Osteoblast (primary cell): ENCODE measurements around the gene PGAM2. TPM values are rescaled to one million over a fixed set of nuclear protein-coding genes. Genes with fewer than 3 reads are reported as not detected.

ENCODE experiments used
- DNase-seq: peaks from one replicate; pipeline ENCODE4 v3.0.0; 2011; ENCODE audit warnings: low spot score, mixed read lengths; ENCODE audit not compliant: insufficient read length; ENCODE audit errors: missing footprints
- H2AFZ ChIP-seq: 2 replicates; pipeline ENCODE4 v1.6.0; 2011; ENCODE audit warnings: mild to moderate bottlenecking, low read length
- H3K27ac ChIP-seq: 2 replicates; pipeline ENCODE4 v1.5.1; 2011; ENCODE audit warnings: mild to moderate bottlenecking, low read depth, low read length, moderate library complexity
- H3K27me3 ChIP-seq: 2 replicates; pipeline ENCODE4 v1.6.0; 2012; ENCODE audit warnings: mild to moderate bottlenecking, control low read depth, inconsistent platforms, low read length, moderate library complexity; ENCODE audit not compliant: insufficient read depth
- H3K36me3 ChIP-seq: 2 replicates; pipeline ENCODE4 v1.5.1; 2011; ENCODE audit warnings: mild to moderate bottlenecking, low read length, control low read depth, moderate library complexity; ENCODE audit not compliant: insufficient read depth
- H3K4me1 ChIP-seq: 2 replicates; pipeline ENCODE4 v1.5.1; 2011; ENCODE audit warnings: mild to moderate bottlenecking, low read length, control low read depth, moderate library complexity; ENCODE audit not compliant: insufficient read depth
- H3K4me2 ChIP-seq: 2 replicates; pipeline ENCODE4 v1.6.0; 2011; ENCODE audit warnings: mild to moderate bottlenecking, low read length; ENCODE audit not compliant: insufficient read depth
- H3K4me3 ChIP-seq: fragments of 200-600 bp; sonication (generic); 3 replicates; pipeline ENCODE4 v1.5.1; 2012; ENCODE audit warnings: mild to moderate bottlenecking, low read length, inconsistent platforms; ENCODE audit not compliant: insufficient read depth
- H3K79me2 ChIP-seq: 2 replicates; pipeline ENCODE4 v1.6.0; 2012; ENCODE audit warnings: mild to moderate bottlenecking, low read length, control low read depth, inconsistent platforms; ENCODE audit not compliant: insufficient read depth
- H3K9me3 ChIP-seq: 2 replicates; pipeline ENCODE4 v1.5.1; 2011; ENCODE audit warnings: low read depth, low read length, control low read depth
- H4K20me1 ChIP-seq: 2 replicates; pipeline ENCODE4 v1.6.0; 2012; ENCODE audit warnings: mild to moderate bottlenecking, low read length, control low read depth; ENCODE audit not compliant: insufficient read depth
- CTCF ChIP-seq: IDR thresholded peaks from 2 replicates; pipeline ENCODE4 v1.5.1; 2011; ENCODE audit warnings: mild to moderate bottlenecking, low read depth, low read length, moderate library complexity; ENCODE audit errors: extremely low read depth
- total RNA-seq: library from RNA; depleted of rRNA; stranded (reverse); fragments of >200 nt; gene quantifications from 2 replicates; pipeline ENCODE4 v1.2.3, GENCODE V29; 2012

PGAM2 gene
- total RNA-seq, 1 donor = 0.36 TPM

- H3K9me3 ChIP-seq = no peaks in the 10 kb centered on the region
- DNase-seq = peak; percentile 72
- TF ChIP-seq CTCF = no peak
- no peak overlapping the region for H3K4me2 ChIP-seq
- H3K79me2 ChIP-seq = peaks cover 88% of the 10 kb centered on the region
- H3K36me3 ChIP-seq = peaks cover 41% of the 10 kb centered on the region
- H3K4me1 ChIP-seq = peaks cover 16% of the 10 kb centered on the region
- peaks cover 49% of the 10 kb centered on the region for H4K20me1 ChIP-seq
- no peak overlapping the region for H3K4me3 ChIP-seq
- no peaks in the 10 kb centered on the region for H3K27me3 ChIP-seq
- no peak overlapping the region for H2AFZ ChIP-seq
- H3K27ac ChIP-seq = no peak overlapping the region
Observed at GRCh38 chr7:44048031-44048795, 17.2 kb downstream of the PGAM2 start.

- Histone ChIP-seq H3K79me2 (peaks cover 74% of the 10 kb centered on the region), H3K36me3 (peaks cover 26% of the 10 kb centered on the region), H3K4me1 (peaks cover 16% of the 10 kb centered on the region)
Observed at GRCh38 chr7:44046321-44047061, 18.9 kb downstream of the PGAM2 start.

GRCh38 chr7:44045226-44046014, 19.9 kb downstream of the PGAM2 start:
- peak; percentile 83 for DNase-seq
- Histone ChIP-seq H4K20me1 (peaks cover 39% of the 10 kb centered on the region), H3K4me1 (peaks cover 16% of the 10 kb centered on the region), H2AFZ (peak overlapping the region; percentile 83), H3K9me3 (no peaks in the 10 kb centered on the region), H3K4me3 (peak overlapping the region; percentile 99), H3K4me2 (peak overlapping the region; percentile 100), H3K27me3 (no peaks in the 10 kb centered on the region), H3K79me2 (peaks cover 64% of the 10 kb centered on the region), H3K27ac (peak overlapping the region; percentile 42), H3K36me3 (peaks cover 16% of the 10 kb centered on the region)
- TF ChIP-seq CTCF = no peak

More at GRCh38 chr7:44046321-44047061, 18.9 kb downstream of the PGAM2 start:
- no peak overlapping the region for H3K27ac ChIP-seq
- peaks cover 40% of the 10 kb centered on the region for H4K20me1 ChIP-seq
- H2AFZ ChIP-seq = no peak overlapping the region
- peak overlapping the region; percentile 100 for H3K4me2 ChIP-seq
- H3K4me3 ChIP-seq = no peak overlapping the region
- TF ChIP-seq CTCF = no peak
- H3K9me3 ChIP-seq = no peaks in the 10 kb centered on the region
- no peaks in the 10 kb centered on the region for H3K27me3 ChIP-seq
- DNase-seq = peak; percentile 76
